NB4 (cell line): ENCODE data around the gene LDLRAD2.

Source experiments
- POLR2A ChIP-seq: IDR thresholded peaks from 2 replicates; pipeline ENCODE4 v1.6.1; 2011; ENCODE audit warnings: mild to moderate bottlenecking; ENCODE audit not compliant: insufficient read length; ENCODE audit errors: extremely low read depth
- TF ChIP-seq, protein P1 (sequence below): IDR thresholded peaks from one replicate; pipeline ENCODE4 v1.5.1; 2012; ENCODE audit warnings: low read depth, low read length

DNA sequence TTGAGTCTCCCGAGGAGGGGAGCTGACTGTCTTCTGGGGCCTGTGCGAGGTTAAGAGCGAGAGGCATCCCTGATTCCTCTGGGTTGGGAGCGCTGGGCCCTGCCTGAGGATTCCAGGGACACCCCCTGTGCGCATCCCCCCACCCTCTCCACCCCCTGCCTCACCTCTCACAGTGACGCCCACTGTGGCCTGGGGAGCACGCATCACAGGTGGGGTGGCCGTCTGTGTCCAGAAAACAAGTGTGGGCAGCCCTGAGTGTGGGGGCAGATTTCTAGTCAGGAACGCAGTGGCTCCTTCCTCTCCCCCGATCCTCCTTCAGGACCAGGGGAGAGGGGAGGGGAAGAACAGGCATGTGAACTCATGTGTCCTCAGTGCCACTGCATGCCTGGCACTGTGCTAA is 61.7 kb downstream of the LDLRAD2 start:
- TF ChIP-seq, protein P1, sequence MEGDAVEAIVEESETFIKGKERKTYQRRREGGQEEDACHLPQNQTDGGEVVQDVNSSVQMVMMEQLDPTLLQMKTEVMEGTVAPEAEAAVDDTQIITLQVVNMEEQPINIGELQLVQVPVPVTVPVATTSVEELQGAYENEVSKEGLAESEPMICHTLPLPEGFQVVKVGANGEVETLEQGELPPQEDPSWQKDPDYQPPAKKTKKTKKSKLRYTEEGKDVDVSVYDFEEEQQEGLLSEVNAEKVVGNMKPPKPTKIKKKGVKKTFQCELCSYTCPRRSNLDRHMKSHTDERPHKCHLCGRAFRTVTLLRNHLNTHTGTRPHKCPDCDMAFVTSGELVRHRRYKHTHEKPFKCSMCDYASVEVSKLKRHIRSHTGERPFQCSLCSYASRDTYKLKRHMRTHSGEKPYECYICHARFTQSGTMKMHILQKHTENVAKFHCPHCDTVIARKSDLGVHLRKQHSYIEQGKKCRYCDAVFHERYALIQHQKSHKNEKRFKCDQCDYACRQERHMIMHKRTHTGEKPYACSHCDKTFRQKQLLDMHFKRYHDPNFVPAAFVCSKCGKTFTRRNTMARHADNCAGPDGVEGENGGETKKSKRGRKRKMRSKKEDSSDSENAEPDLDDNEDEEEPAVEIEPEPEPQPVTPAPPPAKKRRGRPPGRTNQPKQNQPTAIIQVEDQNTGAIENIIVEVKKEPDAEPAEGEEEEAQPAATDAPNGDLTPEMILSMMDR = no peak
- TF ChIP-seq POLR2A = no peak
